BJ (cell line): Measurements from ENCODE around the gene NSD1. TPM values are rescaled to one million over a fixed set of nuclear protein-coding genes. Genes with fewer than 3 reads are reported as not detected.

Experiments
- CTCF ChIA-PET: fragments of 350-600 bp; formaldehyde crosslinking; extraction: SDS; loops from one replicate; lab custom pipeline; 2021; ENCODE audit warnings: antibody characterized with exemption, inconsistent platforms; lab: Yijun Ruan, JAX
- POLR2A ChIA-PET: fragments of 300-600 bp; sonication (Branson Sonifier 250); formaldehyde crosslinking; extraction: SDS; loops from one replicate; lab custom pipeline; 2021; ENCODE audit warnings: antibody characterized with exemption; lab: Charles Lee
- DNase-seq: peaks from one replicate; pipeline ENCODE4 v3.0.0-alpha.2; 2011; ENCODE audit warnings: low read depth
- H3K27me3 ChIP-seq: 2 replicates; pipeline ENCODE4 v1.6.0; 2011; ENCODE audit warnings: low read length; ENCODE audit not compliant: control insufficient read depth, insufficient read depth
- H3K36me3 ChIP-seq: 2 replicates; pipeline ENCODE4 v1.5.1; 2011; ENCODE audit warnings: low read length; ENCODE audit not compliant: control insufficient read depth, insufficient read depth
- H3K4me3 ChIP-seq: 2 replicates; pipeline ENCODE4 v1.5.1; 2011; ENCODE audit warnings: low read depth, mild to moderate bottlenecking, control low read depth, low read length
- polyA plus RNA-seq: library from polyadenylated mRNA; depleted of rRNA; stranded (reverse); fragments of >200 nt; gene quantifications from 2 replicates; pipeline ENCODE4 v1.2.3, GENCODE V29; 2011
- TF ChIP-seq, protein P1 (sequence below): IDR thresholded peaks from 2 replicates; pipeline ENCODE4 v1.5.1; 2011; ENCODE audit warnings: low read depth, mild to moderate bottlenecking, control low read depth, inconsistent platforms, low read length, moderate library complexity; ENCODE audit not compliant: insufficient read depth

The NSD1 gene
- polyA plus RNA-seq, 1 experiment: 15.8 TPM

DNA sequence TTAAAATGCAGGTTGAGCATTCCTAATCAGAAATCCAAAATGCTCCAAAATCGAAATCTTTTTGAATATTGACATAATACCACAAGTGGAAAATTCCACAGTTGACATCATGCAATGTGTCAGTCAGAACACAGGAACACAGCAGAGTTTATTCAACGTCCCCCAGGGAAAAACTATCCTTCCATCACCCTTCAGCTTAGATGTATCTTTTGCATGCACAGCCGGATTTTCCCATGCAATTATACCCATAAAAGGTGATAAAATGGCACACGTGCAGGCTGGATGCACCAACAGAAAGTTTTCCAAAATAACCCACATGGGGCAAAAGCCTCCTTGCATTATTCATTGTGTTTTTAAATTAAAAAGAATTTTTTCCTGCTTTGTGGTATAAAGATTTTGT is 98.8 kb downstream of the NSD1 start:
- DNase-seq: no peak
- H3K4me3 ChIP-seq: no peak overlapping the region
- CTCF ChIA-PET: interaction anchor here (1.0 kb wide), 1 partner anchor 133 kb away, joined by 4 read pairs; no protein-coding TSS in a partner anchor
- POLR2A ChIA-PET: no interaction called here
- H3K36me3 ChIP-seq: peaks cover 4% of the 10 kb centered on the region
- TF ChIP-seq, protein P1, sequence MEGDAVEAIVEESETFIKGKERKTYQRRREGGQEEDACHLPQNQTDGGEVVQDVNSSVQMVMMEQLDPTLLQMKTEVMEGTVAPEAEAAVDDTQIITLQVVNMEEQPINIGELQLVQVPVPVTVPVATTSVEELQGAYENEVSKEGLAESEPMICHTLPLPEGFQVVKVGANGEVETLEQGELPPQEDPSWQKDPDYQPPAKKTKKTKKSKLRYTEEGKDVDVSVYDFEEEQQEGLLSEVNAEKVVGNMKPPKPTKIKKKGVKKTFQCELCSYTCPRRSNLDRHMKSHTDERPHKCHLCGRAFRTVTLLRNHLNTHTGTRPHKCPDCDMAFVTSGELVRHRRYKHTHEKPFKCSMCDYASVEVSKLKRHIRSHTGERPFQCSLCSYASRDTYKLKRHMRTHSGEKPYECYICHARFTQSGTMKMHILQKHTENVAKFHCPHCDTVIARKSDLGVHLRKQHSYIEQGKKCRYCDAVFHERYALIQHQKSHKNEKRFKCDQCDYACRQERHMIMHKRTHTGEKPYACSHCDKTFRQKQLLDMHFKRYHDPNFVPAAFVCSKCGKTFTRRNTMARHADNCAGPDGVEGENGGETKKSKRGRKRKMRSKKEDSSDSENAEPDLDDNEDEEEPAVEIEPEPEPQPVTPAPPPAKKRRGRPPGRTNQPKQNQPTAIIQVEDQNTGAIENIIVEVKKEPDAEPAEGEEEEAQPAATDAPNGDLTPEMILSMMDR: no peak
- H3K27me3 ChIP-seq: no peaks in the 10 kb centered on the region

DNA sequence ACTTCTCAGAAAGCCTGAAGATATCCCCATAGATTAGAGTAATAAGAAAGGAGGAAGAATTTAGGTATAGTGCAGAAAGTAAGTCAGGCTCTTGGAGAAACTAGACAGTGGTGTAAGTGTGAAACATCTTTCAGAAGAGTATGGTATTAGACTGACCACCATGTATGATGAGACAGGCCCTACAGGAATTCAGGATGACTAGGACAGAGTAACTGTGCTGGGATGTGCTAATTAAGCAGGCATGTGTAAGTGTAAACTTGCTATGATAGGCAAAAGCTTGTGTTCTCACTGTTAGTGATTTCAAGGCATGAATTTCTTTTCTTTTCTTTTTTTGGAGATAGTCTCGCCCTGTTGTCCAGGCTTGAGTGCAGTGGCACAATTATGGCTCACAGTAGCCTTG is 99.2 kb downstream of the NSD1 start:
- CTCF ChIA-PET: interaction anchor here (1.0 to 1.7 kb wide), 2 partner anchors 12 to 134 kb away, joined by 4 read pairs; no protein-coding TSS in a partner anchor
- POLR2A ChIA-PET: no interaction called here
- Histone ChIP-seq H3K27me3 (no peaks in the 10 kb centered on the region), H3K4me3 (no peak overlapping the region), H3K36me3 (peaks cover 4% of the 10 kb centered on the region)
- DNase-seq: peak; percentile 20
- TF ChIP-seq, protein P1: no peak

DNA sequence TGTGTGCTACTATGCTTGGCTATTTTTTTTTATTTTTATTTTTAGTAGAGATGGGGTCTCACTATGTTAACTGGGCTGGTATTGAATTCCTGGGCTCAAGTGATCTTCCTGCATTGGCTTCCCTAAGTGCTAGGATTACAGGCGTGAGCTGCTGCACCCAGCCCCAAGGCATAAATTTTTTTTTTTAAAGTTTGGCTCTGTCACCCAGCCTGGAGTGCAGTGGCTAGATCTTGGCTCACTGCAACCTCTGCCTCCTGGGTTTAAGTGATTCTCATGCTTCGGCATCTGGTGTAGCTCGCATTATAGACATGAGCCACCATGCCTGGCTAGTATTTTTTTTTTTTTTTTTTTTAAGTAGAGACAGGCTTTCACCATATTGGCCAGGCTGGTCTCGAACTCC is 99.6 kb downstream of the NSD1 start:
- DNase-seq: peak; percentile 55
- TF ChIP-seq, protein P1: no peak
- CTCF ChIA-PET: interaction anchor here (1.0 to 1.7 kb wide), 4 partner anchors 11 to 134 kb away, joined by 4 to 5 read pairs (median 4); no protein-coding TSS in a partner anchor
- H3K36me3 ChIP-seq: peaks cover 5% of the 10 kb centered on the region
- POLR2A ChIA-PET: no interaction called here
- H3K4me3 ChIP-seq: no peak overlapping the region
- H3K27me3 ChIP-seq: no peaks in the 10 kb centered on the region

DNA sequence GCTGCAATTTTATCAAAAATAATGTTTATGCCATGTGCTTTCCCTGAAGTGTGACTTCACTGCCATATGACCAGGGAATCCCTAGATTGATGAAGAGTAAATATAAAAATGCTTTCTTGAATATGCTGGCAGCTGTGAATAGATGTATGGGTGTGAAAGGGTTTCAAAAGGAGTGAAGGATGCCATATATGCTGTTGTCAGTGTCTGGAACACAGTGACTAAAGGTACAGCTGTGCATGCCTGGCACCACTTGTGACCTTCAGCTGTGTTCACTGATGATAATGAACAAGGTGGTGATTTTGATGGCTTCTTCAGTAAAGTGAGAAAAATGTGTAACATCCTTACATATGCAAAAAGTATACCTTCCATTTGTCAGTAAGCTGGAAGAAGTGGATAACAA is 100.2 kb downstream of the NSD1 start:
- peaks cover 6% of the 10 kb centered on the region for H3K36me3 ChIP-seq

DNA sequence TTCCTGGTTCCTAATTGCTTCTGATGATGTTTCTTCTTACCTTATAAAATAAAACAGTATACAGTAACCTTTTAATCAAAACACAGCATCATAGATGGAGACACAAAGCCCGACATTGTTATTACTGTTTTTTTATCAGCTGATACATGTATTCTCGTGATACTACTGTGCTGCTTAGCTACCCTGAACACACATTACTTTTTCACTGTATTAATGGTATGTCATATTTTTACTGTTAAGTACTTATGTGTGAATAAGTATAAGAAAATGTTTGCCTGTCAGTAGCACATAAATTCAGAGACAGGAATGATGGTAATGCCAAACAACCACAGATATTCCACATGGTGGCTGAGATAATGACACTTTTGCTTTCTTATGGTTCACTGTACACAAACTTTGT is 101.3 kb downstream of the NSD1 start:
- POLR2A ChIA-PET: no interaction called here
- Histone ChIP-seq H3K36me3 (peaks cover 6% of the 10 kb centered on the region), H3K4me3 (no peak overlapping the region), H3K27me3 (no peaks in the 10 kb centered on the region)
- TF ChIP-seq, protein P1: no peak
- no peak for DNase-seq
- CTCF ChIA-PET: interaction anchor here (0.8 to 1.5 kb wide), 5 partner anchors 13 to 121 kb away, joined by 3 to 6 read pairs (median 5); no protein-coding TSS in a partner anchor

More for the DNA sequence above, 100.2 kb downstream of the NSD1 start:
- ChIA-PET POLR2A (no interaction called here), CTCF (interaction anchor here (1.1 to 1.7 kb wide), 3 partner anchors 11 to 120 kb away, joined by 4 to 5 read pairs (median 5); no protein-coding TSS in a partner anchor)
- Histone ChIP-seq H3K4me3 (no peak overlapping the region), H3K27me3 (no peaks in the 10 kb centered on the region)
- DNase-seq: no peak
- TF ChIP-seq, protein P1: no peak
